ENCODE data around the gene TMEM165. TPM values are rescaled to one million over a fixed set of nuclear protein-coding genes. Genes with fewer than 3 reads are reported as not detected.
"Not testable (repeated sequence)": the region's sequence is repeated elsewhere in the genome, so short reads cannot be mapped to it uniquely, and the experiment has no call there.

The TMEM165 gene
- total and polyA plus RNA-seq, 4 experiments from 2014 or later: 23.4 to 74.8 (median 45.3) TPM

DNA sequence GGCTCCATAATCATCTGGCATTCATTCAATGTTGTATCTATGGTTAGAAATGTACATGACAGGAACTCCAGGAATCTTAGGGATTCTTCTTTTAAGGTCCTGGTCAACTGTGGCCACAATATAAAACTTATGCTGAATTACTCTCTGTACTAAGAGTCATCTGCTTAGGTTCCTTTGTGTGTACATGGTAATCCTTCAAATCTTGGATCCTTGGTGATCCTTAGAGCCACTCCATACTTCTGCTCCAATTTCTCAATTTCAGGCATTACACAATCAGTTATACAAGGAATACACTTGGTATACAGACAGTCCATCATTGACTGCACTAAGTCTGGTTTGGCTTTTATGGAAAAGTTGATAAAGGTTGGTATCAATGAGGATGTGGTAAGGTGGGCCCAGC lies 43.9 kb upstream of the TMEM165 start:
- H3K4me1 Mint-ChIP-seq: peaks cover 7 to 14% (median 9%) of the 10 kb centered on the region in 4 donors
- no peak overlapping the region for H3K27ac Mint-ChIP-seq
- H3K36me3 Mint-ChIP-seq: peaks cover 3 to 18% of the 10 kb centered on the region in 2 donors
- Histone ChIP-seq H3K4me1 (ENCODE audit: insufficient read depth, low read length) (peaks cover 13% of the 10 kb centered on the region), H3K36me3 (ENCODE audit: insufficient read depth, low read length) (no peaks in the 10 kb centered on the region), H3K9me3 (ENCODE audit: control insufficient read depth in 1 of 2, low read length in 2 of 2) (no peaks in the 10 kb centered on the region), H3K27ac (ENCODE audit: low read depth, low read length) (no peak overlapping the region), H3K4me3 (ENCODE audit: low read length in 2 of 2) (no peak overlapping the region), H3K27me3 (ENCODE audit: insufficient read depth, low read length) (no peaks in the 10 kb centered on the region)
- ChIA-PET POLR2A (ENCODE audit: partially characterized antibody) (no interaction called here), CTCF (ENCODE audit: partially characterized antibody) (no interaction called here)
- no peaks in the 10 kb centered on the region for H3K27me3 Mint-ChIP-seq
- no peak for DNase-seq
- H3K9me3 Mint-ChIP-seq: no peaks in the 10 kb centered on the region
- intact Hi-C loops (cut with micrococcal nuclease): no loop called here
- no peak overlapping the region for H3K4me3 Mint-ChIP-seq

DNA sequence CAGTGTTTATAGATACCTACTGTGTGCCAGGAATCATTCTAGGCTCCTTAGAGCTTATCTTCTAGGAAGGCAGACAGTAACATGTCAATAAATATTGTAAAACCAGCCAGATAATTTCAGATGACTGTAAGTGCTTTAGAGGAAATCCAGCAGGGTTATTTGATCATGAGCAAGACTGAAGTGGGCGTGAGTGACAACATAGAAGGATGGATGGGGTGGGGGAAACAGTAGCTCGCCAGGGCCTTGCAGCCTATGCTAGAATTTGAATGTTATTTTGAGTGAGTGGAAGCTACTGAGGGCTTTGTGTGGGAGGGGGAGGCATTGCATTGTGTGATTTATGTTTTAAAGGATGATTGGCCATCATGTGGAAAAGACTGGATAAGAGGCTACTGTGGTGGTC lies 43.0 kb upstream of the TMEM165 start:
- Histone ChIP-seq H3K4me1 (ENCODE audit: insufficient read depth, low read length) (peaks cover 4% of the 10 kb centered on the region), H3K27ac (ENCODE audit: low read depth, low read length) (no peak overlapping the region), H3K4me3 (ENCODE audit: low read length in 2 of 2) (no peak overlapping the region), H3K27me3 (ENCODE audit: insufficient read depth, low read length) (no peaks in the 10 kb centered on the region), H3K9me3 (ENCODE audit: control insufficient read depth in 1 of 2, low read length in 2 of 2) (no peaks in the 10 kb centered on the region), H3K36me3 (ENCODE audit: insufficient read depth, low read length) (no peaks in the 10 kb centered on the region)
- H3K36me3 Mint-ChIP-seq: peaks cover 3 to 18% of the 10 kb centered on the region in 2 donors
- H3K27me3 Mint-ChIP-seq: no peaks in the 10 kb centered on the region
- no peak overlapping the region for H3K27ac Mint-ChIP-seq
- peaks cover 0 to 5% (median under 1%) of the 10 kb centered on the region in 4 donors for H3K4me1 Mint-ChIP-seq
- intact Hi-C loops (cut with micrococcal nuclease): no loop called here
- H3K9me3 Mint-ChIP-seq: no peaks in the 10 kb centered on the region
- CTCF ChIA-PET (ENCODE audit: partially characterized antibody): interaction anchor here (1.5 kb wide), 2 partner anchors 9 to 41 kb away, joined by 3 to 4 read pairs; no protein-coding TSS in a partner anchor
- POLR2A ChIA-PET (ENCODE audit: partially characterized antibody): no interaction called here
- no peak for DNase-seq
- no peak overlapping the region for H3K4me3 Mint-ChIP-seq

DNA sequence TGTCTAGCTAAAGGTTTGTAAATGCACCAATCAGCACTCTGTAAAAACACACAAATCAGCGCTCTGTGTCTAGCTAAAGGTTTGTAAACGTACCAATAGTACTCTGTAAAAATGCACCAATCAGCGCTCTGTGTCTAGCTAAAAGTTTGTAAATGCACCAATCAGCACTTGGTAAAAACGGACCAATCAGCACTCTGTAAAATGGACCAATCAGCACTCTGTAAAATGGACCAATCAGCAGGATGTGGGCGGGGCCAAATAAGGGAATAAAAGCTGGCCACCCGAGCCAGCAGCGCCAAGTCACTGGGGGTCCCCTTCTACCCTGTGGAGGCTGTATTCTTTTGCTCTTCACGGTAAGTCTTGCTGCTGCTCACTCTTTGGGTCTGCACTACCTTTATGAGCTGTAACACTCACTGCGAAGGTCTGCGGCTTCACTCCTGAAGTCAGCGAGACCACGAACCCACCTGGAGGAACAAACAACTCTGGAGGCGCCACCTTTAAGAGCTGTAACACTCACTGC lies 42.5 kb upstream of the TMEM165 start:
- H3K4me3 Mint-ChIP-seq; H3K27ac Mint-ChIP-seq; POLR2A ChIA-PET (ENCODE audit: partially characterized antibody); H3K9me3 ChIP-seq (ENCODE audit: control insufficient read depth in 1 of 2, low read length in 2 of 2); DNase-seq; H3K4me3 ChIP-seq (ENCODE audit: low read length in 2 of 2); intact Hi-C loops (cut with micrococcal nuclease); H3K36me3 ChIP-seq (ENCODE audit: insufficient read depth, low read length); H3K27me3 ChIP-seq (ENCODE audit: insufficient read depth, low read length); H3K4me1 ChIP-seq (ENCODE audit: insufficient read depth, low read length); H3K27me3 Mint-ChIP-seq; H3K9me3 Mint-ChIP-seq; H3K27ac ChIP-seq (ENCODE audit: low read depth, low read length); H3K4me1 Mint-ChIP-seq: not testable (repeated sequence)
- H3K36me3 Mint-ChIP-seq: peaks cover 3 to 18% of the 10 kb centered on the region in 2 donors
- CTCF ChIA-PET (ENCODE audit: partially characterized antibody): interaction anchor here (1.1 to 4.7 kb wide), 4 partner anchors 8 to 42 kb away, joined by 3 to 29 read pairs (median 4); partner anchors contain the start of gene SRD5A3

DNA sequence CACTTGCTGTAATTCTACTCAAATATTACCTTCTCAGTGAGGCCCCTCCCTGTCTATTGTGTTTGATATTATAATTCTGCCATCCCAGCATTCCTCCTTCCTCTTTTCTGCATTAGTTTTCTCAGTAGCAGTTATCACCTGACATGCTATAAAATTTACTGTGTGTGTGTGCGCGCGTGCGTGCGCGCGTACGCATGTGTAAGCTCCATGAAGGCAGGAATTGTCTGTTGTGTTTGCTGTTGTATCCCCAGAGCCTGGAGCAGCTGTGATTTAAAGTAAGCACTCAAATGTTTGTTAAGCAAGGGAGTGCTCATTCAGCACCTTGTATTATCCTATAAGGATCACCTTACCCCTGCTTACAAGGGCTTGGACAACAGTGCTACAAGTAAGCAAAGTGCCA lies 41.1 kb upstream of the TMEM165 start:
- intact Hi-C loops (cut with micrococcal nuclease): no loop called here
- H3K27ac Mint-ChIP-seq: peak overlapping the region in 1 of 7 donors; percentile 62
- DNase-seq: no peak
- Histone ChIP-seq H3K4me3 (ENCODE audit: low read length in 2 of 2) (no peak overlapping the region), H3K4me1 (ENCODE audit: insufficient read depth, low read length) (no peaks in the 10 kb centered on the region), H3K27me3 (ENCODE audit: insufficient read depth, low read length) (no peaks in the 10 kb centered on the region), H3K36me3 (ENCODE audit: insufficient read depth, low read length) (no peaks in the 10 kb centered on the region), H3K9me3 (ENCODE audit: control insufficient read depth in 1 of 2, low read length in 2 of 2) (no peaks in the 10 kb centered on the region), H3K27ac (ENCODE audit: low read depth, low read length) (no peak overlapping the region)
- ChIA-PET POLR2A (ENCODE audit: partially characterized antibody) (no interaction called here), CTCF (ENCODE audit: partially characterized antibody) (interaction anchor here (0.9 to 4.7 kb wide), 2 partner anchors 9 to 10 kb away, joined by 3 to 29 read pairs; partner anchors contain the start of gene SRD5A3)
- no peak overlapping the region for H3K4me3 Mint-ChIP-seq
- H3K27me3 Mint-ChIP-seq: no peaks in the 10 kb centered on the region
- peaks cover 3 to 18% of the 10 kb centered on the region in 2 donors for H3K36me3 Mint-ChIP-seq
- H3K4me1 Mint-ChIP-seq: peaks cover 0 to 10% (median 2%) of the 10 kb centered on the region in 4 donors
- no peaks in the 10 kb centered on the region for H3K9me3 Mint-ChIP-seq

DNA sequence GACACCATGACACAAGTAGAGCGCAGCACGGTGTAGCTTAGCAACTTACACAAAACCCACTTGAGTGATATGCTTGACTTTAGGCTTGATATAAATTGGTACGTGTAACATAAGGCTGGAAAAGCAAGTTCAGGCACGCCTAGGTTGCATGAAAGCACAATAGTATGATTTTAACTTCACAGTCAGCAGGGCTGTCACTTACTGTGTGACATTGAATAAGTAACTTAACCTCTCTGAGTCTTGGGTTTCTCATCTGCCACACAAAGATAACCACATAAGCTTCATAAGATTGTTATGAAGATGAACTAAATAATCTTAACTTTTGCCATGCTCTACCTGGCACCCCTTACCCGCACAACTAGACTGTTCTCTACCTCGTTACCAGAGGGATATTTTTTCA lies 40.2 kb upstream of the TMEM165 start:
- no peaks in the 10 kb centered on the region for H3K9me3 ChIP-seq (ENCODE audit: control insufficient read depth in 1 of 2, low read length in 2 of 2)
- Mint-ChIP-seq H3K27ac (no peak overlapping the region), H3K4me3 (no peak overlapping the region), H3K4me1 (peaks cover 0 to 10% (median 2%) of the 10 kb centered on the region in 4 donors), H3K9me3 (no peaks in the 10 kb centered on the region), H3K27me3 (no peaks in the 10 kb centered on the region), H3K36me3 (peaks cover 3 to 18% of the 10 kb centered on the region in 2 donors)
- POLR2A ChIA-PET (ENCODE audit: partially characterized antibody): interaction anchor here (1.2 kb wide), 1 partner anchor 9 kb away, joined by 3 read pairs; the partner anchor contains the start of gene SRD5A3
- no peak overlapping the region for H3K4me3 ChIP-seq (ENCODE audit: low read length in 2 of 2)
- no peak overlapping the region for H3K27ac ChIP-seq (ENCODE audit: low read depth, low read length)
- no peaks in the 10 kb centered on the region for H3K36me3 ChIP-seq (ENCODE audit: insufficient read depth, low read length)
- DNase-seq: no peak
- no peaks in the 10 kb centered on the region for H3K4me1 ChIP-seq (ENCODE audit: insufficient read depth, low read length)
- CTCF ChIA-PET (ENCODE audit: partially characterized antibody): interaction anchor here (0.7 to 4.7 kb wide), 4 partner anchors 10 to 157 kb away, joined by 3 to 29 read pairs (median 3); partner anchors contain the start of gene SRD5A3
- intact Hi-C loops (cut with micrococcal nuclease): no loop called here
- no peaks in the 10 kb centered on the region for H3K27me3 ChIP-seq (ENCODE audit: insufficient read depth, low read length)

DNA sequence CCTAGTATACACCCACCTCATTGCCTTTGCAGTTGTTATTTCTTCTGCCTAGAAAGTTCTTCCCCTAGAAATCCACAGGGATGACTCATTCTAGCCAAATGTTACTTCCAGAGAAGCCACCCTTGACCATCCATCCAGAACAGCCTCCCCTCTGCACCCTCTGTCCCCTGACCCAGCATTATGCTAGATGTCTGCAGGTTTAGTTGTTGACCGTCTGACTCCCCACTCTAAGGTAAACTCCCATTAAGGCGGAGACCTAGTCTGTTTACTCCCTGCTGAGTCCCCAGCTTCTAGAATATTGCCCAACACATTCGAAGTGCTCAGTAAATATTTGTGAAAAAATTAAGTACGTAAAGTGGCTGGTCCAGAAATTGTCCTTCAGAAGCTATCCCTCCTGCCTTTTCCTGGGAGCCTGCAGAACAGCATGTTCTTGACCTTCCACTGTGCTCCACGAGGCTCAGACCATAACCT lies 38.7 kb upstream of the TMEM165 start:
- Histone ChIP-seq H3K27me3 (ENCODE audit: insufficient read depth, low read length) (no peaks in the 10 kb centered on the region), H3K9me3 (ENCODE audit: control insufficient read depth in 1 of 2, low read length in 2 of 2) (no peaks in the 10 kb centered on the region), H3K36me3 (ENCODE audit: insufficient read depth, low read length) (no peaks in the 10 kb centered on the region), H3K27ac (ENCODE audit: low read depth, low read length) (no peak overlapping the region), H3K4me1 (ENCODE audit: insufficient read depth, low read length) (no peaks in the 10 kb centered on the region), H3K4me3 (ENCODE audit: low read length in 2 of 2) (no peak overlapping the region)
- ChIA-PET CTCF (ENCODE audit: partially characterized antibody) (interaction anchor here (4.7 kb wide), 1 partner anchor 12 kb away, joined by 29 read pairs; the partner anchor contains the start of gene SRD5A3), POLR2A (ENCODE audit: partially characterized antibody) (interaction anchor here (1.2 kb wide), 1 partner anchor 11 kb away, joined by 3 read pairs; the partner anchor contains the start of gene SRD5A3)
- intact Hi-C loops (cut with micrococcal nuclease): no loop called here
- Mint-ChIP-seq H3K27me3 (no peaks in the 10 kb centered on the region), H3K4me1 (peaks cover 0 to 10% (median 2%) of the 10 kb centered on the region in 4 donors), H3K27ac (no peak overlapping the region), H3K36me3 (peaks cover 3 to 18% of the 10 kb centered on the region in 2 donors), H3K9me3 (no peaks in the 10 kb centered on the region), H3K4me3 (no peak overlapping the region)
- no peak for DNase-seq

DNA sequence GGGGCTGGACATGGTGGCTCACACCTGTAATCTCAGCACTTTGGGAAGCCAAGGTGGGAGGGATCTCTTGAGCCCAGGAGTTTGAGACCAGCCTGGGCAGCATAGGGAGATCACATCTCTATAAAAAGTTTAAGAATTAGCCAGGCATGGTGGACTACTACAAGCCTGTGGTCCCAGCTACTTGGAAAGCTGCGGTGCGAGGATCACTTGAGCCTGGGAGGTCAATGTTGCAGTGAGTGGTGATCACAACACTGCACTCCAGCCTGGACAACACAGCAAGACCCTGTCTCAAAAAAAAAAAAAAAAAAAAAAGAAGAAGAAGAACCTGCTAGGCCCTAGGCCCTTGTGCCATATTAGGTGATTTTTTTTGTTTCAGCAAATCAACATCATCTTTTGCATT lies 37.5 kb upstream of the TMEM165 start:
- peaks cover 0 to 10% (median 2%) of the 10 kb centered on the region in 4 donors for H3K4me1 Mint-ChIP-seq
- Histone ChIP-seq H3K9me3 (ENCODE audit: control insufficient read depth in 1 of 2, low read length in 2 of 2) (no peaks in the 10 kb centered on the region), H3K27me3 (ENCODE audit: insufficient read depth, low read length) (no peaks in the 10 kb centered on the region), H3K4me1 (ENCODE audit: insufficient read depth, low read length) (no peaks in the 10 kb centered on the region), H3K27ac (ENCODE audit: low read depth, low read length) (no peak overlapping the region), H3K4me3 (ENCODE audit: low read length in 2 of 2) (no peak overlapping the region), H3K36me3 (ENCODE audit: insufficient read depth, low read length) (no peaks in the 10 kb centered on the region)
- peaks cover 3 to 10% of the 10 kb centered on the region in 2 donors for H3K36me3 Mint-ChIP-seq
- no peaks in the 10 kb centered on the region for H3K9me3 Mint-ChIP-seq
- H3K4me3 Mint-ChIP-seq: no peak overlapping the region
- ChIA-PET CTCF (ENCODE audit: partially characterized antibody) (interaction anchor here (4.7 kb wide), 1 partner anchor 13 kb away, joined by 29 read pairs; the partner anchor contains the start of gene SRD5A3), POLR2A (ENCODE audit: partially characterized antibody) (no interaction called here)
- no peak for DNase-seq
- intact Hi-C loops (cut with micrococcal nuclease): no loop called here
- no peak overlapping the region for H3K27ac Mint-ChIP-seq
- no peaks in the 10 kb centered on the region for H3K27me3 Mint-ChIP-seq

Data from CD4-positive, alpha-beta memory T cell (primary cell).